Measurements from ENCODE around the gene PHEX. TPM values are rescaled to one million over a fixed set of nuclear protein-coding genes. Genes with fewer than 3 reads are reported as not detected.

The PHEX gene
- polyA plus RNA-seq, 3 donors = 0.03 TPM; not detected in 2

DNA sequence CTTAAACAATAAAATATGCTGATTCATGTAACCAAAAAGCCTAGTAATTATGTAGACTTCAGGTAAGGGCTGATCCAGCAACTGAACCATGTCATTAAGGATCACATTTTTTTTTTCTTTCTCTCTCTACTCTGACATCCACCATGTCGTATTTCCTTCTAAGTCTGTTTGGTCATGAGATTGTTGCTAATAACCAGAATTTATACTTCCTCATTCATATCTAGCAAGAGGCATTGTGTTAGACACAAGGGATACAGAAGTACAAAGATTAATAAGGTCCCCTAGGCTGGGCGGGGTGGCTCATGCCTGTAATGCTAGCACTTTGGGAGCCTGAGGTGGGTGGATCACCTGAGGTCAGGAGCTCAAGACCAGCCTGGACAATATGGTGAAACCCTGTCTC is 24.1 kb downstream of the PHEX start:
- H3K9me3 ChIP-seq (replicated peaks in 1 of 2; ENCODE audit: control insufficient read depth in 1 of 2, insufficient read depth in 1 of 2, low read length in 2 of 2) = no peaks in the 10 kb centered on the region
- peak overlapping the region in 2 of 7 donors; percentile 8 to 36 for H3K27ac Mint-ChIP-seq
- WGBS (ENCODE audit: insufficient coverage) = no CpG with 5 or more reads among the region's 2 CpGs
- H3K4me2 ChIP-seq (replicated peaks; ENCODE audit: extremely low read depth, low read length, poor library complexity, severe bottlenecking) = no peak overlapping the region
- H4K20me1 ChIP-seq (ENCODE audit: insufficient read depth, low read length) = no peaks in the 10 kb centered on the region
- intact Hi-C loops (cut with micrococcal nuclease) = no loop called here
- no peaks in the 10 kb centered on the region for H3K79me2 ChIP-seq (ENCODE audit: insufficient read depth, low read length)
- H3K4me3 Mint-ChIP-seq = no peak overlapping the region
- H3K9ac ChIP-seq (ENCODE audit: insufficient read depth, low read length, poor library complexity, severe bottlenecking) = no peak overlapping the region
- H3K4me3 ChIP-seq (replicated peaks in 1 of 3; ENCODE audit: low read depth in 2 of 3, low read length in 3 of 3) = no peak overlapping the region
- peaks cover 0 to 3% (median 0%) of the 10 kb centered on the region in 3 donors for H3K27me3 Mint-ChIP-seq (ENCODE audit: low read depth in 3 of 3)
- H3K36me3 ChIP-seq (replicated peaks in 1 of 2; ENCODE audit: control insufficient read depth in 1 of 2, insufficient read depth in 2 of 2, low read length in 2 of 2) = no peaks in the 10 kb centered on the region
- TF ChIP-seq, protein P1, sequence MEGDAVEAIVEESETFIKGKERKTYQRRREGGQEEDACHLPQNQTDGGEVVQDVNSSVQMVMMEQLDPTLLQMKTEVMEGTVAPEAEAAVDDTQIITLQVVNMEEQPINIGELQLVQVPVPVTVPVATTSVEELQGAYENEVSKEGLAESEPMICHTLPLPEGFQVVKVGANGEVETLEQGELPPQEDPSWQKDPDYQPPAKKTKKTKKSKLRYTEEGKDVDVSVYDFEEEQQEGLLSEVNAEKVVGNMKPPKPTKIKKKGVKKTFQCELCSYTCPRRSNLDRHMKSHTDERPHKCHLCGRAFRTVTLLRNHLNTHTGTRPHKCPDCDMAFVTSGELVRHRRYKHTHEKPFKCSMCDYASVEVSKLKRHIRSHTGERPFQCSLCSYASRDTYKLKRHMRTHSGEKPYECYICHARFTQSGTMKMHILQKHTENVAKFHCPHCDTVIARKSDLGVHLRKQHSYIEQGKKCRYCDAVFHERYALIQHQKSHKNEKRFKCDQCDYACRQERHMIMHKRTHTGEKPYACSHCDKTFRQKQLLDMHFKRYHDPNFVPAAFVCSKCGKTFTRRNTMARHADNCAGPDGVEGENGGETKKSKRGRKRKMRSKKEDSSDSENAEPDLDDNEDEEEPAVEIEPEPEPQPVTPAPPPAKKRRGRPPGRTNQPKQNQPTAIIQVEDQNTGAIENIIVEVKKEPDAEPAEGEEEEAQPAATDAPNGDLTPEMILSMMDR (IDR thresholded peaks at IDR 0.05) = no peak
- no peaks in the 10 kb centered on the region for H3K36me3 Mint-ChIP-seq
- DNase-seq = peak; percentile 12 to 49 (median 44)
- no peaks in the 10 kb centered on the region for H3K9me3 Mint-ChIP-seq
- H3K4me1 Mint-ChIP-seq = peaks cover 5% of the 10 kb centered on the region
- H3K27ac ChIP-seq (ENCODE audit: low read depth in 1 of 2, low read length in 2 of 2) = no peak overlapping the region
- no peaks in the 10 kb centered on the region for H3K27me3 ChIP-seq (ENCODE audit: control insufficient read depth in 2 of 2, insufficient read depth in 2 of 2, low read length in 2 of 2)
- no peaks in the 10 kb centered on the region for H3K4me1 ChIP-seq (ENCODE audit: control insufficient read depth in 1 of 2, insufficient read depth in 2 of 2, low read length in 2 of 2)
- no peak overlapping the region for H2AFZ ChIP-seq (ENCODE audit: insufficient read depth, low read depth, low read length, poor library complexity, severe bottlenecking)

DNA sequence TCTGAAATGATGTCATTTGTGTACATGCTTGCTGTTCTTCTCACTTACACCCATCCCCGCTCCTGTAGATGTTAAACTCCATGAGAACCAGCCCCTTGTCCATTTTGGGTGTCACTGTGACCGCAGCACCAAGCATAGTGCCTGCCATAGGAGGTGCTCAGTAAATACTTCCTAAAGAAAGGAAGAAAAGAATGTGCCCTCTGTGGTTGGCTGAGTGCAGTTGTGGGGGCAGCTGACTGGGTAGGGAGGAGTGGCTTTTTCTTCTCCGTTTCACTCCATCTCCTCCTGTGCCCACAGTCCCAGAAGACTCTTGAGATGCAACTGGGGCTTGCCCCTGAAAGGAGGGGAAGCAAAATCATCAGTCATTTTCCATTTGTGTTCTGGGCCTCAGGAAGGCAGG is 25.5 kb downstream of the PHEX start:
- Histone ChIP-seq H3K27me3 (ENCODE audit: control insufficient read depth in 2 of 2, insufficient read depth in 2 of 2, low read length in 2 of 2) (no peaks in the 10 kb centered on the region), H4K20me1 (ENCODE audit: insufficient read depth, low read length) (no peaks in the 10 kb centered on the region), H3K4me2 (replicated peaks; ENCODE audit: extremely low read depth, low read length, poor library complexity, severe bottlenecking) (no peak overlapping the region), H3K9me3 (replicated peaks in 1 of 2; ENCODE audit: control insufficient read depth in 1 of 2, insufficient read depth in 1 of 2, low read length in 2 of 2) (no peaks in the 10 kb centered on the region), H3K4me1 (ENCODE audit: control insufficient read depth in 1 of 2, insufficient read depth in 2 of 2, low read length in 2 of 2) (no peaks in the 10 kb centered on the region), H3K27ac (ENCODE audit: low read depth in 1 of 2, low read length in 2 of 2) (no peak overlapping the region), H3K36me3 (replicated peaks in 1 of 2; ENCODE audit: control insufficient read depth in 1 of 2, insufficient read depth in 2 of 2, low read length in 2 of 2) (no peaks in the 10 kb centered on the region), H3K79me2 (ENCODE audit: insufficient read depth, low read length) (no peaks in the 10 kb centered on the region), H2AFZ (ENCODE audit: insufficient read depth, low read depth, low read length, poor library complexity, severe bottlenecking) (no peak overlapping the region), H3K4me3 (replicated peaks in 1 of 3; ENCODE audit: low read depth in 2 of 3, low read length in 3 of 3) (no peak overlapping the region), H3K9ac (ENCODE audit: insufficient read depth, low read length, poor library complexity, severe bottlenecking) (no peak overlapping the region)
- peak overlapping the region in 1 of 7 donors; percentile 57 for H3K27ac Mint-ChIP-seq
- no peak for DNase-seq
- H3K27me3 Mint-ChIP-seq (ENCODE audit: low read depth in 3 of 3) = peaks cover 0 to 3% (median 0%) of the 10 kb centered on the region in 3 donors
- peaks cover 0 to 2% (median 0%) of the 10 kb centered on the region in 7 donors for H3K9me3 Mint-ChIP-seq
- WGBS (ENCODE audit: insufficient coverage) = no CpG with 5 or more reads among the region's 3 CpGs
- no peak overlapping the region for H3K4me3 Mint-ChIP-seq
- H3K4me1 Mint-ChIP-seq = peaks cover 5% of the 10 kb centered on the region
- H3K36me3 Mint-ChIP-seq = no peaks in the 10 kb centered on the region
- intact Hi-C loops (cut with micrococcal nuclease) = no loop called here
- TF ChIP-seq, protein P1 (IDR thresholded peaks at IDR 0.05) = no peak
